PC-3 (cell line): ENCODE measurements around the gene SMYD3. TPM values are rescaled to one million over a fixed set of nuclear protein-coding genes. Genes with fewer than 3 reads are reported as not detected.

Experiments
- ATAC-seq: fragments of 200-7000 bp; cut with Tn5 transposase; 2 replicates; pipeline ENCODE4 v1.9.1; 2020; ENCODE audit warnings: mild to moderate bottlenecking, moderate library complexity
- BruUV-seq: library from RNA; stranded (reverse); fragments of 400-500 nt; replicated peaks from 2 replicates; lab custom pipeline; 2021; lab: Mats Ljungman, UMichigan
- CTCF ChIA-PET: fragments of 300-600 bp; sonication (Branson Sonifier 250); formaldehyde crosslinking; loops from one replicate; lab custom pipeline; 2022; ENCODE audit warnings: antibody characterized with exemption; lab: Charles Lee
- POLR2A ChIA-PET: fragments of 300-600 bp; sonication (Branson Sonifier 250); formaldehyde crosslinking; loops from one replicate; lab custom pipeline; 2022; ENCODE audit warnings: antibody characterized with exemption; ENCODE audit not compliant: unreplicated experiment; lab: Charles Lee
- DNase-seq: peaks from one replicate; pipeline ENCODE4 v3.0.0-alpha.2; 2015
- H2AFZ ChIP-seq: fragments of 300-600 bp; sonication (generic); 2 replicates; pipeline ENCODE4 v1.6.0; 2016; ENCODE audit warnings: antibody characterized with exemption, low read length
- H3F3A ChIP-seq: fragments of 300-600 bp; sonication (generic); one replicate; pipeline ENCODE4 v1.6.0; 2017; ENCODE audit warnings: antibody characterized with exemption, low read length, control low read depth, mild to moderate bottlenecking; ENCODE audit not compliant: unreplicated experiment
- H3K27ac ChIP-seq: fragments of 300-600 bp; sonication (generic); 2 replicates; pipeline ENCODE4 v1.5.1; 2016; ENCODE audit warnings: mild to moderate bottlenecking, low read length
- H3K27me3 ChIP-seq: fragments of 300-600 bp; sonication (generic); 2 replicates; pipeline ENCODE4 v1.6.1; 2016; ENCODE audit warnings: low read length, mixed read lengths
- H3K36me3 ChIP-seq: fragments of 300-600 bp; sonication (generic); 2 replicates; pipeline ENCODE4 v1.6.1; 2016; ENCODE audit warnings: low read depth, mixed run types, low read length, mixed read lengths
- H3K4me1 ChIP-seq: fragments of 300-600 bp; sonication (generic); 2 replicates; pipeline ENCODE4 v1.5.1; 2016; ENCODE audit warnings: low read length; ENCODE audit not compliant: insufficient read depth
- H3K4me2 ChIP-seq: fragments of 300-600 bp; sonication (generic); 2 replicates; pipeline ENCODE4 v1.6.0; 2016; ENCODE audit warnings: low read length
- H3K4me3 ChIP-seq: fragments of 300-600 bp; sonication (generic); 2 replicates; pipeline ENCODE4 v1.5.1; 2016; ENCODE audit warnings: mild to moderate bottlenecking, low read length, mixed read lengths
- H3K79me2 ChIP-seq: fragments of 300-600 bp; sonication (generic); 2 replicates; pipeline ENCODE4 v1.6.1; 2017; ENCODE audit warnings: low read length, mixed read lengths
- H3K9ac ChIP-seq: fragments of 300-600 bp; sonication (generic); 2 replicates; pipeline ENCODE4 v1.6.0; 2016; ENCODE audit warnings: mild to moderate bottlenecking, low read length
- H3K9me2 ChIP-seq: fragments of 300-600 bp; sonication (generic); replicated peaks from 2 replicates; pipeline ENCODE4 v1.6.1; 2016; ENCODE audit warnings: mixed run types, low read length, mixed read lengths
- H3K9me3 ChIP-seq: fragments of 300-600 bp; sonication (generic); 2 replicates; pipeline ENCODE4 v1.6.1; 2016; ENCODE audit warnings: low read length, mixed read lengths
- H4K20me1 ChIP-seq: fragments of 300-600 bp; sonication (generic); 2 replicates; pipeline ENCODE4 v1.6.1; 2016; ENCODE audit warnings: low read length, mixed read lengths
- CTCF ChIP-seq: fragments of 300-600 bp; sonication (generic); conservative IDR thresholded peaks from 2 replicates; pipeline ENCODE4 v1.5.1; 2017; ENCODE audit warnings: antibody characterized with exemption, low read depth, mild to moderate bottlenecking, low read length
- EZH2 ChIP-seq: fragments of 300-600 bp; sonication (generic); IDR thresholded peaks from one replicate; pipeline ENCODE4 v1.6.1; 2017; ENCODE audit warnings: antibody characterized with exemption, mild to moderate bottlenecking, low read length; ENCODE audit not compliant: unreplicated experiment
- EZH2phosphoT487 ChIP-seq: fragments of 300-600 bp; sonication (generic); IDR thresholded peaks from 2 replicates; pipeline ENCODE4 v1.6.1; 2018; ENCODE audit warnings: mild to moderate bottlenecking, antibody characterized with exemption, low read length, borderline replicate concordance
- intact Hi-C: fragments of 100-400 bp; cut with micrococcal nuclease; formaldehyde crosslinking; loops from 2 replicates; pipeline ENCODE4 v1.9.0; 2023
- total RNA-seq: library from RNA; depleted of rRNA; stranded (reverse); fragments of >200 nt; gene quantifications from 2 replicates; pipeline ENCODE4 v1.2.3, GENCODE V29; 2014

The SMYD3 gene
- total RNA-seq, 1 experiment from 2014 or later, result 33.0 TPM

- Histone ChIP-seq H3K4me3 (no peak overlapping the region), H3K79me2 (no peaks in the 10 kb centered on the region), H3K36me3 (no peaks in the 10 kb centered on the region), H3K27ac (no peak overlapping the region), H3K9me3 (no peaks in the 10 kb centered on the region), H3K27me3 (no peaks in the 10 kb centered on the region), H3K9ac (no peak overlapping the region), H3K4me2 (no peak overlapping the region), H4K20me1 (no peaks in the 10 kb centered on the region), H2AFZ (no peak overlapping the region), H3K9me2 (no peaks in the 10 kb centered on the region), H3F3A (peaks cover 4% of the 10 kb centered on the region), H3K4me1 (peaks cover 17% of the 10 kb centered on the region)
- DNase-seq (no peak), ATAC-seq (no peak)
- intact Hi-C loops, result no loop called here
- BruUV-seq, result no TSS peak
- POLR2A ChIA-PET, result no interaction called here
- CTCF ChIA-PET, result no interaction called here
- TF ChIP-seq EZH2 (no peak), CTCF (no peak), EZH2phosphoT487 (no peak)
These were observed 795.8 kb downstream of the SMYD3 start for GRCh38 chr1:245710961-245711903.

- Histone ChIP-seq H3K4me1 (peaks cover 16% of the 10 kb centered on the region), H3K9me2 (no peaks in the 10 kb centered on the region), H3K27ac (no peak overlapping the region), H3K36me3 (no peaks in the 10 kb centered on the region), H3K4me2 (no peak overlapping the region), H3K79me2 (no peaks in the 10 kb centered on the region), H2AFZ (no peak overlapping the region), H3F3A (no peaks in the 10 kb centered on the region), H4K20me1 (no peaks in the 10 kb centered on the region), H3K27me3 (no peaks in the 10 kb centered on the region), H3K4me3 (no peak overlapping the region), H3K9ac (no peak overlapping the region), H3K9me3 (no peaks in the 10 kb centered on the region)
- TF ChIP-seq CTCF (no peak), EZH2phosphoT487 (no peak), EZH2 (no peak)
- intact Hi-C loops, result no loop called here
- BruUV-seq, result no TSS peak
- ChIA-PET CTCF (no interaction called here), POLR2A (no interaction called here)
- no peak for ATAC-seq
- no peak for DNase-seq
These were observed 799.1 kb downstream of the SMYD3 start for GRCh38 chr1:245707941-245708340.

- H2AFZ ChIP-seq, result peak overlapping the region; percentile 17
- peaks cover 16% of the 10 kb centered on the region for H3K4me1 ChIP-seq
- no peaks in the 10 kb centered on the region for H4K20me1 ChIP-seq
- peak overlapping the region; percentile 26 for H3K4me2 ChIP-seq
- no peaks in the 10 kb centered on the region for H3K79me2 ChIP-seq
- no peaks in the 10 kb centered on the region for H3K27me3 ChIP-seq
- ATAC-seq (peak; percentile 100), DNase-seq (peak; percentile 91)
- no TSS peak for BruUV-seq
- no peak overlapping the region for H3K4me3 ChIP-seq
- intact Hi-C loops, result loop anchor here (5.0 kb wide), 1 partner anchor 298 kb away; no protein-coding TSS in a partner anchor
- H3K36me3 ChIP-seq, result no peaks in the 10 kb centered on the region
- H3F3A ChIP-seq, result no peaks in the 10 kb centered on the region
- no peaks in the 10 kb centered on the region for H3K9me3 ChIP-seq
- ChIA-PET POLR2A (no interaction called here), CTCF (no interaction called here)
- H3K9ac ChIP-seq, result no peak overlapping the region
- no peaks in the 10 kb centered on the region for H3K9me2 ChIP-seq
- peak overlapping the region; percentile 23 for H3K27ac ChIP-seq
- no peak for TF ChIP-seq EZH2phosphoT487
- TF ChIP-seq EZH2, result no peak
- no peak for TF ChIP-seq CTCF
These were observed 802.3 kb downstream of the SMYD3 start for GRCh38 chr1:245704765-245705164.
